HG03469 (cell line): ENCODE data around the gene ACP3.
A peak's percentile ranks its signal among the peaks of the same experiment; 100 is the strongest.

Experiments used
- ATAC-seq: cut with Tn5 transposase; IDR thresholded peaks from one replicate; pipeline ENCODE4 v1.9.1; 2021; ENCODE audit warnings: mild to moderate bottlenecking, moderate library complexity, moderate number of reproducible peaks; ENCODE audit not compliant: unreplicated experiment

The ACP3 gene

GRCh38 chr3:132311841-132312240 lies 5.4 kb upstream of the ACP3 start:
- ATAC-seq = no peak

- ATAC-seq = no peak
These were observed 1.4 kb upstream of the ACP3 start for GRCh38 chr3:132315851-132316250.

DNA sequence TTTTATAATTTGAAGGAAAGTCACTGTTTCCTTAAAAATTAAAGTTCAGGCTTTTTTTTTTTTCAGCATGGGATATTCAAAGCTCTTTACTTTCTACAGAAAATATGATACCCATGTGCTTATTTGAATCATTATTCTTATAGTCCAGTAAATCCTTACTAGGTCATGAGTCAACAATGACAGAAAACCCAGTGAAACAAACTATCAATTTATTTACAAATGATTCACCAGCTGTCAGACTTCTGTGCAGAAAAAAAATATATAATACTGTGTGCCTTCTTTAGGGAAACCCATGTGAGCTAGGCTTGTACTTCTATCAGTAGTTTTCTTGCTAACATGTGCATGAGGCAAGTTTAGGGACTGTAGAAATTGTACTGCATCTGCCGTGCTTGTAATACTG lies 1.2 kb downstream of the ACP3 start:
- ATAC-seq = no peak

- ATAC-seq = no peak
These were observed 4.1 kb downstream of the ACP3 start for GRCh38 chr3:132321304-132321703.

DNA sequence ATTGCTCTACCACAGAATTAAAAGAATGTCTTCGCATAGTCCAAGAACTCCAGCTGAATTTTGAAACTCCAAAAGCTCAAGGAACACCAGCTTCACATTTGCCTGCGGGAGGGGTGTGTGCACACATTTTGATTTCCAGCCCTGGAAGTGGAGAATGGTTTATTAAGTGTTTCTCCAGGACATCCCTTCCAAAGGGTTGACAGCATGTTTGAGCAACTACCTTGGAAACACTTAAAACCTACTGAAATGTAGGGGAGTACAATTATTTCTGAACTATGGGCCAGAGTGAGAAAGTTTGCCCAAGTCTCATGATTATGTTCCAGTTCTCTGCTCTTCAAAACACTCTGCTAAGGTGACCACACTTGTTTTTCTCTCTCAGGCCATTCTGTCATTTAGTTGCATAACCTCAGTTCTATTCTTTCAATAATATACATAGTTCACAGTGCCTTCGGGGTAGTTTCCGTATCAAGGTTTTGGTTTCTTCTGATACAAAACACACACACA lies 7.9 kb downstream of the ACP3 start:
- no peak for ATAC-seq

DNA sequence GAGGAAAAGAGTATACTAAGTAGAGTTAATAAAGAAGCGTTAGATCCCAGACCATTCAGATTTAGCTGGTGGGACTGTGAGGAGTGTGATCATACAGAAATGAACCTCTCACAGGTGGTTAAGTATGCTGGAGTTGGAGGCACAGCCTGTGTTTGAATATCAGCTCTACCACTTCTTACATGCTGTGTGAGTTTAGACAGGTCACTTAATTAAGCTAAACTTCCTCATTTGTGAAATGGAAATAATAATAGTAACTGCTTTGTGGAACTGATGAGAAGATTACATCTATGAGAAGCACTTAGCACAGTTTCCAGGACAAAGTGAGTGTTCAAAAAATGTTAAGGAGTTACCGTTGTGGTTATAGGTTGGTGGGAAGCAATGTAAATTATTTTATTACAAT lies 8.4 kb downstream of the ACP3 start:
- ATAC-seq = no peak

DNA sequence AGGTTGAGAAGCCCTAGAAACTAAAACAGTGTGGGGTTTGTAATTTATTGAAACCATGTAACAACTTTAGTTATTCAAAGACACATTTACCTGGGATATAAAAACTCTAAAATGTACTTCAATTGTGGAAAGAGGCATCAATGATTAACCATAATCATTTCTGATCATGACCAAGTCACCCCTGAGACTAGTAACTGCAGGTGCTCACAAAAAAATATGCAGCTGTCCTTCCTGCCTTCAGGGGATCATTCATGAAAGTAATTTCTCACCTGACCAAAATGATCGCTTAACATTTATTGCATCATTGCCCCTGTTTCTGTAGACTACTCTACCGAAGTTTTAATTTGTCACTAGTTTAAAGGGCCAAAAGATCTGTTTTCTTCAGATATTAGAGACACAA lies 9.0 kb downstream of the ACP3 start:
- ATAC-seq = no peak

- no peak for ATAC-seq
These were observed 14.9 kb downstream of the ACP3 start for GRCh38 chr3:132332082-132332481.

GRCh38 chr3:132332508-132332907 lies 15.3 kb downstream of the ACP3 start:
- ATAC-seq = no peak

GRCh38 chr3:132341746-132342145 lies 24.5 kb downstream of the ACP3 start:
- no peak for ATAC-seq

GRCh38 chr3:132342183-132342582 lies 25.0 kb downstream of the ACP3 start:
- ATAC-seq = no peak

- ATAC-seq = no peak
These were observed 25.4 kb downstream of the ACP3 start for GRCh38 chr3:132342610-132343009.

DNA sequence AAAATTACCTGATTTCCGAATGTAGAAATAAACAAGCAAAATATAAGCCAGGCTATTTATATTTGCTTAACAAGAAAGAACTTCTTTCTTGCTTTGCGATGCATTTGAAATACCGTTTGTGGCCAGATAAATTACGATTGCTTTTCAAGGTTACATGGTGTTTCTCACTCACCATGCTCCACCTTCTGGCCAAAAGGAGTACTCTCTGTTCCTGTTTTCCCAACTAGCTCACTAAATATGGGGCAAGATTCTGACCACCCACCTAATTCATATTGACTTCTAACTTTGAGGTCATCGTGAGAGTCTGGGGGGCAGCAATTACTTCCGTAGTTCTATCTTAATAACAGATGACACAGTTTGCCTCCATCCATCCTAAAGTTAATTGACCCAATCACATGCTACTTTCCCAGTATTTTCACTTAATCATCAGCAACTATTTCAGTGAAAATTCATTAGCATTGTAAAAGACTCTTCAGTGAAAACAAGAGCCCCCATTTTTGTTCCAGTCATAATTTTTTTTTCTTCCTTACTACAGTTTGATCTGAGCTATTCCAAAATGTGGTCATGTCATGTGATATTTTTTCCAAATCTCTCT lies 25.9 kb downstream of the ACP3 start:
- ATAC-seq = no peak

DNA sequence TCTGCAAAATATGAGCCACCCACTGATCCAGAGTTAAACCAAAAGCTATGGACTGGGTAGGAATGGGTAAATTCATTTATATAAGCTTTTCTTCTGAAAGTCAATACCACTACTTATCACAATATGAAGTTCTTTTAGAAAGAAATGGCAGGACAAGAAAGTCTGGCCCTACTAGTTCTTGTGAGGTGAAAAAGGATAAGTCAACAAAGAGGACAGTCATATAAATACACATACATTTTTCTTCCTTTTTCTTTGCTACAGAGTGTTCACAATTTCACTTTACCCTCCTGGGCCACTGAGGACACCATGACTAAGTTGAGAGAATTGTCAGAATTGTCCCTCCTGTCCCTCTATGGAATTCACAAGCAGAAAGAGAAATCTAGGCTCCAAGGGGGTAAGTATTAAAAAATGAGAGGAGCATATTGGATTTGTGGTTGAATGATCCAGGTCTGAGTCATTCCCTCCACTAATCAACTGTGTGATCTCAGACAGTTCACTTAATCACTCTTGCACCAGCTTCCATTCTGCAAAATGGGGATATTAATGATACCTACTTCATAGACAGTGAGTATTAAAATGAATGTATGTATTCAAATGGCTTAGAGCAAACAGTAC lies 27.6 kb downstream of the ACP3 start:
- no peak for ATAC-seq

DNA sequence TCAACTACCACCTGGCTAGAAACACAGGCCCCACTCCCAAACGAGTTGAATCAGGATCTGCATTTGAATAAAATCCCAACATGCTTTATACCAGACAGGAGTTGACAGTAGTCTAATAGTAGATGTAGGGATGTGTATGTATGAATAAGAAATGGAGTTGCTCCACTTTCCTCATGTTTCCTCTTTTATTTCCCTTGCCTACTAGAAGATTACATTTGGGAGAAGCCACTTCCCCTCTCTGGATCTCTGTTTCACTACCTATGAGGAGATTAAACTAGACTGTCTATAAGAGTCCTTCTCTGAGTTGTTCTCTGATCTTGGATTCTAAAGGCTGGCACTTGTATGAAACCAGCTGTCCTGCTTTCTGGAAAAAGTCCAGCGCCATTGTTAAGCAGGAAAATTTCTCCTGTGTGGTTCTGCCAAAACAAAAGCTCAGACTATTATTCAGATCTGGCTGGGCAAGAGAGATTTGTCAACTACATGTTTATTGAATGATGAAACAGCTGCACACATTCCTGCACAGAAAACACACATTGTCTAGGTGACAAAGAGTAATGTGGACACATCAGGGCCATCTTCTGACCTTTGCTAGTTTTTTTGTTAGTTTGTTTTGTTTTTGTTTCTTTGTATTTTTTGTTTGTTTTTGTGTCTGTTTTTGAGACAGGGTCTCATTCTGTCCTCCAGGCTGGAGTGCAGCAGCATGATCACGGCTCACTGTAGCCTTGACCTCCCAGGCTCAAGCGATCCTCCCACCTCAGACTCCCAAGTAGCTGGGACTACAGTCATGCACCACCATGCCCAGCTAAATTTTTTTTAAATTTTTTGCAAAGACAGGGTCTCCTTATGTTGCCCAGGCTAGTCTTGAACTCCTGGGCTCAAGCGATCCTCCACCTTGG lies 29.9 kb downstream of the ACP3 start:
- no peak for ATAC-seq

DNA sequence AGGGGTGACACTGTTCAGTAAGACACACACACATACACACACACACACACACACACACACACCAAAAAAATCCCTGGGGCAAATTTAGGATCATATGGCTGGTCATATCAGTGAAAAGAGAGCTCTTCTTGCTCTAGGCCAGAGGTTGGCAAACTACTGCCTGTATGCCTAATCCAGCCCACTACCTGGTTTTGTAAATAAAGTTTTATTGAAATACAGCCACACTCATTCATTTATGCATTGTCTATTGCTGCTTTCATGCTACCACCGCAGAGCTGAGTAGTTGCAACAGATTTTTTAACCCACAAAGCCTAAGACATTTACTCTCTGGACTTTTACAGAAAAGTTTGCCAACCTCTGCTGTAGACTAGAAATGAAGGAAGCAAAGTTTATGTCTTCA lies 30.6 kb downstream of the ACP3 start:
- ATAC-seq = no peak

DNA sequence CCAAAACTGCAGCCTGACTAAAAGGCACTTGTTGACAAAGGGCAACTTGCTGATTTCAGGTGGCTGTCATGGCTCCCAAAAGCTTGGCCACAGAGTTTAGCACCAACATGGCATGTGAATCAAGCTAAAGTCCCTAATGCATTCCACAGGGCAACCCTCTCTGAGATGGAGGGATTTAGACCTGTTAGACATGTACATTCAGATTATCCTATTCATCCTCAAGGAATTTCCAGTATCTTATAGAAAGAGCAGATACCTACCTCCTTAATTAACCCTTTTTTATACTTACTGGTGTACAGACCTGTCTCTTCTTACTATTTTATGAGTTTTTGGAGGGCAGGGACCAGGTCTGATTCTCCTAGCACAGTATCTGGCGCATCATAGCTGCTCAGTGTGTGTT lies 31.3 kb downstream of the ACP3 start:
- ATAC-seq = no peak

- ATAC-seq = no peak
These were observed 33.6 kb downstream of the ACP3 start for GRCh38 chr3:132350814-132351213.

GRCh38 chr3:132351222-132351806 lies 34.1 kb downstream of the ACP3 start:
- ATAC-seq = no peak

- peak; percentile 62 for ATAC-seq
These were observed 35.4 kb downstream of the ACP3 start for GRCh38 chr3:132352556-132353143.
